ENCODE data around the gene RFX5. TPM values are rescaled to one million over a fixed set of nuclear protein-coding genes. Genes with fewer than 3 reads are reported as not detected.

The RFX5 gene
- total RNA-seq, 4 donors from 2014 or later: 20.2 to 27.5 (median 22.8) TPM

DNA sequence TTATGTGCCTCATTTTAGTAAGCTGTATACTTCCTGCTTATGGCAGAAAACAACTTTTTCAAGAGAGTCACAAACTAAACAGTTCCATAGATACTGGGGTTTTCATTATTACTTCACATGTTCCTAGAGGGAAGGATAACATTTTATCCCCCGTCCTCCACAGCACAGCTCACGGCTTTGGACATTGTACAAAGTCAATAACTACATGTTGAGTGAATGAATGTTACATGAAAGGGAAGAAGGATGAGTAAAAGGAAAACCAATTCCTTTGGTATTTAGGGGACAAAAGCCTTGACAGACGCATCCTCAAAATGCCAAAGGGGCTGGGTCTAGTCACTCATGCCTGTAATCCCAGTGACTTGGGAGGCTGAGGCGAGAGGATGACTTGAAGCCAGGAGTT, 34.6 kb downstream of the RFX5 start:
- TF ChIP-seq CTCF (IDR thresholded peaks at IDR 0.05; ENCODE audit: low read depth): no peak

GRCh38 chr1:151311589-151312331, 35.3 kb downstream of the RFX5 start:
- no peak for TF ChIP-seq CTCF (IDR thresholded peaks at IDR 0.05; ENCODE audit: low read depth)

GRCh38 chr1:151311011-151311410, 36.0 kb downstream of the RFX5 start:
- TF ChIP-seq CTCF (IDR thresholded peaks at IDR 0.05; ENCODE audit: low read depth): no peak

- TF ChIP-seq CTCF (IDR thresholded peaks at IDR 0.05; ENCODE audit: low read depth): no peak
Measured at GRCh38 chr1:151309811-151310323, 37.2 kb downstream of the RFX5 start.

GRCh38 chr1:151294742-151295462, 52.1 kb downstream of the RFX5 start:
- no peak for TF ChIP-seq CTCF (IDR thresholded peaks at IDR 0.05; ENCODE audit: low read depth)

GRCh38 chr1:151293093-151293492, 54.0 kb downstream of the RFX5 start:
- no peak for TF ChIP-seq CTCF (IDR thresholded peaks at IDR 0.05; ENCODE audit: low read depth)
